Anterior cingulate cortex (tissue), 58 donors: ENCODE results near the gene COG7.
"Not testable (repeated sequence)": the region's sequence is repeated elsewhere in the genome, so short reads cannot be mapped to it uniquely, and the experiment has no call there.

Experiments
- DNase-seq, 58 donors: peaks; one replicate each; lab custom pipeline; 2025; lab: John Stamatoyannopoulos, UW

The COG7 gene

GRCh38 chr16:23452572-23453337 is at the start of gene COG7:
Gene COG7 (minus strand): TSS chr16:23453189. CDS start chr16:23452994, 195 bp downstream.
- peak in 57 of 58 donors; percentile 34 to 91 (median 79) for DNase-seq

GRCh38 chr16:23502466-23502865 is 49.5 kb upstream of the COG7 start:
- DNase-seq = no peak

DNA sequence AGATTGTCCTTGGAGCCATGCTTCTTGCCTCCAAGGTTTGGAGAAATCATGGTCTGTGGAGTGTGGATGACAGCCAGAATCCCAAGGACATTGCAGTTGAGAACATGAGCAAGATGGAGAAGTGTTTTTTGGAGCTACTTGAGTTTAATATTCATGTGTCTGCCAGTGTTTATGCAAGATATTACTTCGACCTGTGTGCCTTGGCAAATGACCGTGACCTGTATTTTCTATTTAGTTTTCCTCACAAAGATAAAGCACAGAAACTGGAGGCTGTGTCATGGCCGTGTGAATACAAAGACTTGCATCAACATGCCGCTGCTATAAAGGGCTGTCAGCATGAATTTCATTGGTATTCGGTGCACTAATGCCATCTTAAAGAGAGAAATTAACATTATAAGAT is 48.3 kb upstream of the COG7 start:
- no peak for DNase-seq

DNA sequence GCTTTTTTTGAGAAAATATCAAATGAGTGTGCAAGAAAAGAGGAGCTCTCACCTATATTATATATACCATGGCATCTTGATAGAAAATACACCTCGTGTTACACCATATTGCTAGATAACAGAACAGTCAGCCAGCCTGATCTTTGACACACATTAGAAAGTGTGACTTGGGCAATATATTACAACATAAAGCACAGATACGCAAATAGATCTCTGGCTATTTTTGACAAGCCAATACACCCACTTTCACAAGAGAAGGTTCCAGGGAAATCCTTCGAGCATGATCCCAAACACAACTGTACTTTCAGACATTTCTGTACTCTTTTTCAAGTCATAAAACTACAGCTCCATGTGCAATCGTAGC is 47.9 kb upstream of the COG7 start:
- no peak for DNase-seq

GRCh38 chr16:23500212-23500861 is 47.3 kb upstream of the COG7 start:
- peak in 1 of 58 donors; percentile 0 for DNase-seq

- DNase-seq = peak in 1 of 58 donors; percentile 45
These were observed 46.8 kb upstream of the COG7 start for GRCh38 chr16:23499801-23500200.

DNA sequence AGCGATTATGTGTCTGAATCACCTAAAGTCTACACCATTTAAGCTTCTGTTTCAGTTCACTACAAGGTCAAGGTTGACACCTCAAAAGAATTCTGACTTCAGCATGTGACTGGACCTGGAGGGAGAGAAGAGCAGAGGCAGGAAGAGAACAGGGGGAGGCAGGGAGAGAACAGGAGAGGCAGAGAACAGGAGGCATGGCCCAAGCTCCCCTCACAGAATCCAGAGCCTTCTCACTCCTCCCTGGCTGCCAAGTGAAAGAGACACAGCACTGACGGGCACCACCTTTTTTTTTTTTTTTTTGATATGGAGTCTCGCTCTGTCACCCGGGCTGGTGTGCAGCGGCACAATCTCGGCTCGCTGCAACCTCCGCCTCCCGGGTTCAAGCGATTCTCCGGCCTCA is 45.9 kb upstream of the COG7 start:
- DNase-seq = no peak

GRCh38 chr16:23497543-23497868 is 44.5 kb upstream of the COG7 start:
- no peak for DNase-seq

DNA sequence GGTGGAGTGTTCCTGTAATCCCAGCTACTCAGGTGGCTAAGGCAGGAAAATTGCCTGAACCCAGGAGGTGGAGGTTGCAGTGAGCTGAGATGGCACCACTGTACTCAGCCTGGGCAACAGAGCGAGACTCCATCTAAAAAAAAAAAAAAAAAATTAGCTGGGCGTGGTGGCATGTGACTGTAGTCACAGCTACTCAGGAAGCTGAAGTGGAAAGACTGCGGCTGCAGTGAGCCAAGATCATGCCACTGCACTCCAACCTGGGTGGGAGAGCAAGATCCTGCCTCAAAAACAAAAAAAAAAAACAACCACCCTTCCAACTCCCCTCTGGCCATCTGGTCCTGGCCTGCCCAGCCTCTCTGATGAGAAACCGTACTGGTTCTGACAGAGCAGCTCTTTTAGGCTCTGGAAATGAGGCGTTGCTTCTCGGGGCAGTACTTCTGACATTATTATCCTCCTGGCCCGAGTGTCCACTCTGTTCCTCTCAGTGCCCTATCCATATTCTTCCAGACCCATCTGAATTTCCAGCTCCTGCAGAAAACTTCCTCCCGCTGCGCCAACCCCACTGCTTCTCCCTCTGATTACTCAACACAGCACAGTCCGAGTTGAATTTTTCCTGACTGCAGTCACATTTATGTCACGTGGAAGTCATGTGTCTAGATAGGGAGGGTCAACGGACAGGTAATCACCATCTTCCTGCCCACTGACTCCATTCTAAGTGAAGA is 44.0 kb upstream of the COG7 start:
- DNase-seq = no peak

GRCh38 chr16:23495671-23496070 is 42.7 kb upstream of the COG7 start:
- DNase-seq = no peak

- DNase-seq = peak in 2 of 58 donors; percentile 0 to 24
These were observed 41.2 kb upstream of the COG7 start for GRCh38 chr16:23494188-23494587.

DNA sequence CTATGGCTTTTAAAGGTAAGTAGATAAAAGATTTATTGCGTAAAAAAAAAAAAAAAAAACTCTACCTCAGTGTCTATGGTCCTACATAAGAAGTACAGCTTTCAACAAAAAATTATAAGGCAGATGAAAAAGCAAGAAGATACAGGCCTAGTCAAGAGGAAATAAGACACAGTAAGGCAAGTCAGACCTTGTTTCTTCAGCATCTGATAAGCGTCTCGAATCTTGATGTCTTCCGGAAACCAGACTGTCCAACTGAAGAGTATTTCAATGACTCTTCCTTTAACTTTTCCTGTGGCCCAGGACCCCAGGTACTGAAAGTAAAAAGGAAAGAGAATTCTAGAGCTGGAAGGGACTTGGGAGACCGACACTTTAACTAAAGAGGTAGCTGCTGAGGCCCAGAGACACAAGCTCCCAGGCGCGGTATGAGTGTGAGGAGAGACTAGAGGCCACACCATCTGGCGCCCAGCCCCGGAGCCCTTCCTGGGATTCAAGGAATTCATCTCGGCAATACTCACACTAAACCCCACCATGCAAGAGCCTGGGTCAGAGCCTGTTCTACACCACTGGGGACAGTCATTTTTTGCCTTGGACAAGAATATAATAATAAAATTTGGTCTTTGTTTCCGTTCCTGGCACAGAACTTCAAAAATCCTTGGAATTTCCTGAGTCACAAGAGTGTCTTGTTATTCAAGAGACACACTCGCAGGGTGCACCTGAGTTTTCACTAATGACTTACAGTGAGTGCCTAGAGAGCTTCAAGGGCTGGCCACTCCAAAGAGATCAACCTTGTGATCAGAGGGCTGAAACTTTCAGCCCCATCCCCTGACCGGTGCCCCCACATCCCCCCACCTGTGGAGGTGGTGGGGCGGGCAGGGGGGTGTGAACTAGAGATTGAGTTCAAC is 38.8 kb upstream of the COG7 start:
- no peak for DNase-seq

GRCh38 chr16:23486480-23486879 is 33.5 kb upstream of the COG7 start:
- DNase-seq = no peak

DNA sequence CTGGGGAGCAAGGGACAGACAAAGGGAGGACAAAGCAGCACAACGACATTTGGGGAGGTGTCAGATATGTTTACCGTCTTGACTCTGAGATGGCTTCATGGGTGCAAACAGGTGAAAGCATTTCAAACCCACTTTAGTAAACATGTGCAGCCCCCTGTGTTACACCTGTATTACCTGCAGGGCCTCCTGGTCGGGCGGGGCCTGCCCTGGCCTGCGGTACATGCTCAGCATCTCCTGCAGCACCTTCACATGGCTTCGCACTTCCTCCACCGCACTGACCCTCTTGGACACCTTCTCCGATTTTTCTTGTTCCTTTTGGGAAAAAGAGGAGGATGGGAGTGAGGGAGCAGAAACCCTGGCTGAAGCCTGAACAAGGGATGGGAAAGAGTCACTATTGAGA is 32.9 kb upstream of the COG7 start:
- DNase-seq = no peak

DNA sequence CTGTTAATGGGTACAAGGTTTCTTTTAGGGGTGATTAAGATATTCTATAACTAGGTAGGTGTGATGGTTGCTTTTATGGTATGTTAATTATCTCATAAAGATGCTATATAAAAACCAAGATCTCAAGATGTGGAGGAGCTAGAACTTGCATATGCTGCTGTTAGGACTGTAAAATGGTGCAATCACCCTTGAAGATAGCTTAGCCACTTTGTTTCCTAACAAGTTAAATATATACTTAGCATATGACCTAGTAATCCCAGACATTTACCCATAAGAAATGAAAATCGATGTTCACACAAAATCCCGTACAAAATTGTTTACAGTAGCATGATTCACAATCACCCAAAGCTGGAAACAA is 32.2 kb upstream of the COG7 start:
- DNase-seq = no peak

DNA sequence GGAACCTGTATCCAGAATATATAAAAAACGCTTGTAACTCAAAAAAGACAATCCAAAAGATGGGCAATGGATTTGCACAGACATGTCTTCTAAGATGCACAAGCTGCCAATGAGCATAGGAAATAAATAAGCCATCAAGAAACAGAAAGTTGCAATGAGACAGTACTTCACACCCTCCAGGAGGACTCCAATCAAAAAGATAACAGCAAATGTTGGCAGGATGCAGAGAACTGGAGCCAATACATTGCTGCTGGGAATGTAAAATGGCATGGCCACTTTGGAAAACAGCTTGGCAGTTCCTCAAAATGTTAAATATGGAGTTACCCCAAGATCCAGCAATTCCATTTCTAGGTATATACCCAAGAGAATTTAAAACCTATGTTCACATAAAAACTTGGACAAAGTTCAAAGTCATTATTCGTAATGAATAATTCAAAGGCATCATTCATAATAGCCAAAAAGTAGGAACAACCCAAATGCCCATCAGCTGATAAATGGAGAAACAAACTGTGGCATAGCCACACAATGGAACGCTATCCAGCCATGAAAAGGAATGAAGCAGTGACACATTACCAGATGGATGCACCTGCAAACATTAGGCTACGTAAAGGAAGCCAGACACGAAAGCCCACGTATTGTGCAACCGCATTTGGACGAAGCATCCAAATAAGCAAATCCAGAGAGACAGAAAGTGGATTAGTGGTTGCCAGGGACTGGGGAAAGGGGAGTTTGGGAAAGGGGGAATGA is 31.7 kb upstream of the COG7 start:
- no peak for DNase-seq

DNA sequence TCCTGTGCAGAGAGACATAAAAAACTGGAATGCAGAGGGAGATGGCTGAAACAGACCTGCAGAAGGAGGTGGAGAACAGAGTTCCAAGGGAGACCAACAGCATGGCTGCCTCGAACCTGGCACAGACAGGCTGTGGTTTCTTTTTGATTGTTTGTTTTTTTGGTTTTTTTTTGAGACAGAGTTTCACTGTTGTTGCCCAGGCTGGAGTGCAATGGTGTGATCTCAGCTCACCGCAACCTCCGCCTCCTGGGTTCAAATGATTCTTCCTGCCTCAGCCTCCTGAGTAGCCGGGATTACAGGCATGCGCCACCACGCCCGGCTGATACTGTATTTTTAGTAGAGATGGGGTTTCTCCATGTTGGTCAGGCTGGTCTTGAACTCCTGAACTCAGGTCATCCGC is 30.5 kb upstream of the COG7 start:
- not testable (repeated sequence) for DNase-seq

- DNase-seq = no peak
These were observed 29.8 kb upstream of the COG7 start for GRCh38 chr16:23482778-23483177.

DNA sequence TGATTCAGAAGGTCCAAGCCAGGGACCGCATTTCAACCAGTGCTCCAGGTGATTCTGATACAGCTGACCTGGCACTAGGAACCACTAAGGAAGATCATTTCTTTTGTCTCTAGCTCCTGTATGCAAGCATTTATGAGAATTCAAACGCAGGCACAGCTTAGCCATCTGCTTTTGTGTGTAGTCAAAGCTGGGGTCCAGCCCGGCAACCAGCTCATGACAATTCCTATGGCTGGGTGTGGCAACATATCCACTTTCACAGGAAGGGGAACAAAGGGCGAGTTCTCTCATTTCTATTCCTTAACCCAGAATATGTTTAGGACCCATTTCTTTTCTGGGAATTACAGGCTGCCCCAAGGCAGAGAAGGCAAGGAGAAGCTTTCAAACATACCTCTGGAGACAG is 27.3 kb upstream of the COG7 start:
- no peak for DNase-seq

DNA sequence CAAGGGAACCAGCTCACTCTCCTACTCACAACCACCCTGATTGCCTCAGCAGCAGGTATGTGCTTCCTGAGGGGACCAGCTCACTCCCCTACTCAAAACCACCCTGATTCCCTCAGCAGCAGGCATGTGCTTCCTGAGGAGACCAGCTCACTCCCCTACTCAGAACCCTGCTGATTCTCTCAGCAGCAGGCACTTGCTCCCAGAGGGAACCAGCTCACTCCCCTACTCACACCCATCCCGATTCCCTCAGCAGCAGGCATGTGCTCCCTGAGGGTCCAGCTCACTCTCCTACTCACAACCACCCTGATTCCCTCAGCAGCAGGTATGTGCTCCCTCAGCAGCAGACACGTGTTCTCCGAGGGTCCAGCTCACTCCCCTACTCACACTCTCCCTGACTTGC is 26.1 kb upstream of the COG7 start:
- DNase-seq = no peak
